NCI-H345 treated with DMSO at 0.1 percent for 48 hours (cell line): ENCODE measurements around the gene NAA15.
"Not testable (repeated sequence)": the region's sequence is repeated elsewhere in the genome, so short reads cannot be mapped to it uniquely, and the experiment has no call there.

Experiments used
- DNase-seq: peaks from one replicate; lab custom pipeline; 2025; ENCODE audit not compliant: unreplicated experiment; lab: John Stamatoyannopoulos, UW

NAA15 gene

GRCh38 chr4:139444881-139445280 is 143.6 kb downstream of the NAA15 start:
- not testable (repeated sequence) for DNase-seq

- not testable (repeated sequence) for DNase-seq
Measured at GRCh38 chr4:139447078-139447477, 145.8 kb downstream of the NAA15 start.

- no peak for DNase-seq
Measured at GRCh38 chr4:139450586-139450985, 149.3 kb downstream of the NAA15 start.

GRCh38 chr4:139451997-139452396 is 150.7 kb downstream of the NAA15 start:
- DNase-seq = no peak

GRCh38 chr4:139453041-139453370 is 151.7 kb downstream of the NAA15 start:
- DNase-seq = peak; percentile 14

- peak; percentile 64 for DNase-seq
Measured at GRCh38 chr4:139453371-139454110, 152.2 kb downstream of the NAA15 start.

- peak; percentile 62 for DNase-seq
Measured at GRCh38 chr4:139454111-139455045, 153.1 kb downstream of the NAA15 start, which contains the start of gene RAB33B. RAB33B (plus strand) TSS chr4:139454121; CDS start chr4:139454196, 75 bp downstream.

GRCh38 chr4:139455126-139455538 is 153.8 kb downstream of the NAA15 start:
- DNase-seq = no peak

GRCh38 chr4:139457318-139457717 is 156.0 kb downstream of the NAA15 start:
- DNase-seq = no peak

- DNase-seq = no peak
Measured at GRCh38 chr4:139458543-139458942, 157.2 kb downstream of the NAA15 start.

GRCh38 chr4:139458999-139459398 is 157.7 kb downstream of the NAA15 start:
- no peak for DNase-seq

- DNase-seq = no peak
Measured at GRCh38 chr4:139460565-139460964, 159.3 kb downstream of the NAA15 start.

- DNase-seq = no peak
Measured at GRCh38 chr4:139461022-139461628, 159.8 kb downstream of the NAA15 start.

- not testable (repeated sequence) for DNase-seq
Measured at GRCh38 chr4:139464512-139464911, 163.2 kb downstream of the NAA15 start.

GRCh38 chr4:139465922-139466321 is 164.6 kb downstream of the NAA15 start:
- DNase-seq = no peak

- not testable (repeated sequence) for DNase-seq
Measured at GRCh38 chr4:139468756-139469155, 167.5 kb downstream of the NAA15 start.

GRCh38 chr4:139469216-139469615 is 167.9 kb downstream of the NAA15 start:
- DNase-seq = no peak
